Muscle of leg (tissue), 11 donors: ENCODE measurements around the gene FBXW5. TPM values are rescaled to one million over a fixed set of nuclear protein-coding genes. Genes with fewer than 3 reads are reported as not detected.

Experiments used
- DNase-seq: peaks from one replicate; pipeline ENCODE4 v3.0.0; 2013
- H3K27ac ChIP-seq: one replicate; pipeline ENCODE4 v1.5.1; 2013; ENCODE audit warnings: mild to moderate bottlenecking, low read length, control low read depth
- H3K27me3 ChIP-seq: one replicate; pipeline ENCODE4 v1.6.1; 2013; ENCODE audit warnings: low read length; ENCODE audit not compliant: control insufficient read depth, insufficient read depth
- H3K36me3 ChIP-seq: one replicate; pipeline ENCODE4 v1.6.1; 2013; ENCODE audit warnings: low read length; ENCODE audit not compliant: control insufficient read depth, insufficient read depth
- H3K4me1 ChIP-seq: one replicate; pipeline ENCODE4 v1.6.1; 2013; ENCODE audit warnings: low read length; ENCODE audit not compliant: control insufficient read depth, insufficient read depth
- H3K4me3 ChIP-seq: one replicate; pipeline ENCODE4 v1.5.1; 2013; ENCODE audit warnings: low read length, control low read depth
- H3K9me3 ChIP-seq: replicated peaks from 2 replicates; pipeline ENCODE4 v1.6.1; 2013; ENCODE audit warnings: low read depth, low read length; ENCODE audit not compliant: control insufficient read depth
- WGBS: methylation state at CpG from one replicate; pipeline ENCODE4 v1.1.5; 2013; ENCODE audit warnings: missing lambda C conversion rate; ENCODE audit not compliant: insufficient coverage; 5-methylcytosine and 5-hydroxymethylcytosine counted together
- polyA plus RNA-seq, 8 donors: library from polyadenylated mRNA; unstranded; fragments of 120-200 nt; gene quantifications; one replicate each; pipeline versions ENCODE4 v1.2.1 to v1.2.3, GENCODE V29; 2013; ENCODE audit warnings: inconsistent platforms in 1 of 8, low replicate concordance in 1 of 8; ENCODE audit not compliant: insufficient read length in 8 of 8, insufficient read depth in 1 of 8
- total RNA-seq: library from RNA; stranded (reverse); fragments of 120-200 nt; gene quantifications from one replicate; pipeline ENCODE4 v1.2.4, GENCODE V29; 2013

FBXW5 gene
- total and polyA plus RNA-seq, 9 donors = 39.9 to 54.8 (median 45.3) TPM

DNA sequence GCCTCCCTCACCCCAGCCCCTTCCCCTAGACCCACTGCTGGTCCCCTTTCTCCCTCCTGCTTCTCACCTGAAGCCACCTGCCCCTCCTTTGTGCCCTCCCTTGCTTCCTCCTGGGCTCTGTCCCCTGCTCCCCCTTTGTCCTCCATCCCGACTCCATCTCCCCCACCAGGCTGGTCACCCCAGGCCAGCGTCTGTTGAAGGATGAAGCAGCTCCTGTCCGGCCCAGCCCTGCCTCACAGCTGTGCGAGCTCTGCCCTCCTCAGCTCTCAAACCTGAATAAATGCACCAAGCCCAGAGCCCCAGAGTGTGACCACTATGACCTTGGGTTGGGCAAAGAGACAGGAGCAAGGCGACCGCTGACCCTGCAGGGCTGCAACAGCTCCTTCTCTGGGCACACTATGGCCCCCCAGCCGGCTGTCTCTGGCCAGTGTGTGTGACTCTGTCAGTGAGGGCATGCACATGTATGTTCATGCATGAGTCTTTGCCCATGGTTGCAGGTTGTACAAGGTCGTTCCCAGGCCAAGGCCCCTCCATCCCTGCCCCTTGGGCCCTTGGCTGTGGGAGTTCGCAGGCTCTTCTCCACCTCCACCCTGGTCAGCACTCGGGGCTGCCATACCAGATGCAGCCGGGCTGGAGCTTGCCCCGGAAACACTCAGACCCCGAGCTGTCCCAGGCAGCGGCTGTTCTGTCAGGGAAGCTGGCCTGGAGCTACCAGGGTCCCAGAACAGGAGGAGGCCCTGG is 10.8 kb upstream of the FBXW5 start:
- no peak overlapping the region for H3K27ac ChIP-seq
- WGBS = 72% methylated on average over 12 of the region's 14 CpGs
- no peaks in the 10 kb centered on the region for H3K9me3 ChIP-seq
- no peaks in the 10 kb centered on the region for H3K27me3 ChIP-seq
- H3K4me3 ChIP-seq = no peak overlapping the region
- no peaks in the 10 kb centered on the region for H3K36me3 ChIP-seq
- DNase-seq = no peak
- peaks cover 14% of the 10 kb centered on the region for H3K4me1 ChIP-seq

DNA sequence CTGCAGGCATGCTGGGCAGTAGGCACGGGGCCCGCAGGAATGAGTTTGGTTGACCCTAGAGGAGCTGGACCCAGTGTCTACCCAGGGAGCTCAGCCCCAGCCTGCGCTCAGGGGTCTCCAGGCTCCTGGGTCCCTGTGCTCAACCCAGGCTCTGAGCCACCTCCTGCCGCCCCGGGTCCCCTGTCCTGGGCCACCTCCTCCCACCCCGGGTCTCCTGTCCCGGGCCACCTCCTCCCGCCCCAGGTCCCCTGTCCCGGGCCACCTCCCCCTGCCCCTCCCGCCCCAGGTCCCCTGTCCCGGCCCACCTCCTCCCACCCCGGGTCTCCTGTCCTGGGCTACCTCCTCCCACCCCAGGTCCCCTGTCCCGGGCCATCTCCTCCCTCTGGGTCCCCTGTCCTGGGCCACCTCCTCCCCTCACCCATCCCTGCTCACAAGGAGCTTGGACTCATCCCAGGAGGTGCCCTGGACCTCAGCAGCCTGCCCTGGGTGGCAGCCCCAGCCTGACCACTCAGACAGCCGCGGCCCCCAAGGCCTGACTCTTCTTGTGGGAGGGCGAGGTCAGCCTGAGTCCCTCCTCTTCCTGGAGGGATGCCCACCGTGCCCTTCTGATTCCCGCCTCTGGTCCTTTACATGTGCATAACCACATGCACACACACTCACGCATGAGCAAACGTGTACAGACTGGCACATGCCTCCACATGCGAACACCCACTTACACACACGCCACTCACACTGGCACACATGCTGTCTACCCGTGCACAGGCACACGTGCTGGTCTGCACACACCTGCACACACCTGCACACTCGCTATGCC is 9.9 kb upstream of the FBXW5 start:
- Histone ChIP-seq H3K27me3 (no peaks in the 10 kb centered on the region), H3K4me3 (no peak overlapping the region), H3K27ac (no peak overlapping the region), H3K9me3 (no peaks in the 10 kb centered on the region), H3K36me3 (no peaks in the 10 kb centered on the region), H3K4me1 (peaks cover 17% of the 10 kb centered on the region)
- WGBS = 78% methylated on average over 15 of the region's 25 CpGs
- DNase-seq = no peak

GRCh38 chr9:136953771-136954269 is 9.3 kb upstream of the FBXW5 start:
- no peaks in the 10 kb centered on the region for H3K9me3 ChIP-seq
- 67% methylated on average over 19 of the region's 19 CpGs for WGBS

DNA sequence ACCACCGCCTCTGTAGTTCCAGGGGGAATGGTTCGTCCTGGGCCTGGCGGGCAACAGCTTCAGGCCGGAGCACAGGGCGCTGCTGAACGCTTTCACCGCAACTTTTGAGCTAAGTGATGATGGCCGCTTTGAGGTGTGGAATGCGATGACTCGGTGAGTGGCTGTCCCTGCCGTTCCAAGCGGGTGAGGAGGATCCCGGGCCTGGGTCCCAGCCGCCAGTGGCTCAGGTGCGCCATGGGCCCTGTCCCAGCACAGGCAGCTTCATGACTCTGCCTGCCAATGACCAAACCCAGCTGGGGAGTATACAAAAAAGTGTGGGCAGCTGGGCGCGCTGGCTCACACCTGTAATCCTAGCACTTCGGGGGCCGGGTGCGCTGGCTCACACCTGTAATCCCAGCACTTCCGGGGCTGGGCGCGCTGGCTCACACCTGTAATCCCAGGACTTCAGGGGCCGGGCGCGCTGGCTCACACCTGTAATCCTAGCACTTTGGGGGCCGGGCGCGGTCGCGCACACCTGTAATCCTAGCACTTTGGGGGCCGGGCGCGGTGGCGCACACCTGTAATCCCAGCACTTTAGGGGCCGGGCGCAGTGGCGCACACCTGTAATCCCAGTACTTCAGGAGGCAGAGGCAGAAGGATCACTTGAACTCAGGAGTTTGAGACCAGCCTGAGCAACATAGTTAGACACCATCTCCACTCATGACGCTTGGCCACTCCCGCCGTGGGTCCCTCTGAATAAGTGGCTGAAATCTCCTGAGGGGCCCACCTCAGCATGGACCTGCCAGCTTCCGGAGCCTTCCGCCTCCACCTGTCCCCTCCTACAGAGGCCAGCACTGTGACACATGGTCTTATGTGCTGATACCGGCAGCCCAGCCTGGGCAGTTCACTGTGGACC is 8.6 kb upstream of the FBXW5 start:
- no peak for DNase-seq
- Histone ChIP-seq H3K9me3 (no peaks in the 10 kb centered on the region), H3K27ac (no peak overlapping the region), H3K4me1 (peaks cover 21% of the 10 kb centered on the region), H3K4me3 (no peak overlapping the region), H3K36me3 (no peaks in the 10 kb centered on the region), H3K27me3 (no peaks in the 10 kb centered on the region)
- WGBS = 88% methylated on average over 32 of the region's 44 CpGs

More at GRCh38 chr9:136953771-136954269, 9.3 kb upstream of the FBXW5 start:
- Histone ChIP-seq H3K4me3 (no peak overlapping the region), H3K4me1 (peaks cover 20% of the 10 kb centered on the region), H3K36me3 (no peaks in the 10 kb centered on the region), H3K27ac (no peak overlapping the region), H3K27me3 (no peaks in the 10 kb centered on the region)
- DNase-seq = no peak

GRCh38 chr9:136952321-136952850 is 7.8 kb upstream of the FBXW5 start:
- no peak overlapping the region for H3K4me3 ChIP-seq
- peaks cover 28% of the 10 kb centered on the region for H3K4me1 ChIP-seq
- no peaks in the 10 kb centered on the region for H3K36me3 ChIP-seq
- no peaks in the 10 kb centered on the region for H3K27me3 ChIP-seq
- H3K9me3 ChIP-seq = no peaks in the 10 kb centered on the region
- WGBS = 37% methylated on average over 10 of the region's 15 CpGs
- no peak overlapping the region for H3K27ac ChIP-seq
- no peak for DNase-seq

DNA sequence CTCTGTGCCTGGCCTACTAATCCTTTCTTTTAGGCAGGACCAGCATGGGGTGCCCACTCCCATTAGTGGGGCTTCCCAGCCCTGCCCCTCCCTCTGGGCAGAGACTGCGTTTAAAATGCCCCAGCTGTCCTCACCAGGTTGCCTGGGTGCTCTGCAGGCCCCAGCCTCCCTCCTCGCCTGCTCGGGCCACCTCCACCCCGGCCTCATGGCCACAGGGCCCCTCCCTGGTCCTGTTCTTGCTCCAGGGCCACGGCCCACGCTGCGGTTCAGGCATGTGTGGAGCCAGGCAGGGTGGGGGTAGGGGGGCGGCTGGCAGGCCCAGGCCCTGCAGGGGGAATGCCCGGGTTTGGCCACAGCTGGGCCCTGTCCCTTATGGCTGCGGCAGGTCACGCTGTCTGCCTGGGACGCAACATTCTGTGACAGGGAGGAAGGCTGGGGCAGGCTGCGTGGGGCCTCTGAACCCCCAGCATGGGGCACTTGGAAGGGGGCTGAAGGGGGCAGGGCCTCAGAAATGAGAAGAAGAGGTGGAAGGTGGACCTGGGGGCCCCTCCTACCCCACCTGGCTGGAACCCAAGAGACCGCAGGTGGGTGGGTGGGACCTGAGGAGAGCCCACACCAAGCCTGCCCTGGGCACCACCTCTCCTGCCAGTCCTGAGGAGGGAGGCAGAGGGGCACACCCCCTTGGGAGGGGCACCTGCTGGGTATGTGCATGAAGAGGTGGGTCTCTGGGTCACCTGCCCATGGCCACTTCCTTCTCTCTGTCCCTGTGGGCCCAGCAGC is 7.2 kb upstream of the FBXW5 start, which contains the start of gene LCN12:
TSS of gene LCN12 (plus strand) at position 733 of the 780 bp plus-strand sequence. CDS start 55 bp downstream, outside the sequence.
- 78% methylated on average over 11 of the region's 14 CpGs for WGBS
- H3K4me3 ChIP-seq = no peak within 1 kb of the TSS
- H3K9me3 ChIP-seq = no peaks in the 10 kb centered on the region
- DNase-seq = no peak
- no peaks in the 10 kb centered on the region for H3K27me3 ChIP-seq
- no peak within 1 kb of the TSS for H3K27ac ChIP-seq
- no peaks in the 10 kb centered on the region for H3K36me3 ChIP-seq
- peaks cover 35% of the 10 kb centered on the region for H3K4me1 ChIP-seq

DNA sequence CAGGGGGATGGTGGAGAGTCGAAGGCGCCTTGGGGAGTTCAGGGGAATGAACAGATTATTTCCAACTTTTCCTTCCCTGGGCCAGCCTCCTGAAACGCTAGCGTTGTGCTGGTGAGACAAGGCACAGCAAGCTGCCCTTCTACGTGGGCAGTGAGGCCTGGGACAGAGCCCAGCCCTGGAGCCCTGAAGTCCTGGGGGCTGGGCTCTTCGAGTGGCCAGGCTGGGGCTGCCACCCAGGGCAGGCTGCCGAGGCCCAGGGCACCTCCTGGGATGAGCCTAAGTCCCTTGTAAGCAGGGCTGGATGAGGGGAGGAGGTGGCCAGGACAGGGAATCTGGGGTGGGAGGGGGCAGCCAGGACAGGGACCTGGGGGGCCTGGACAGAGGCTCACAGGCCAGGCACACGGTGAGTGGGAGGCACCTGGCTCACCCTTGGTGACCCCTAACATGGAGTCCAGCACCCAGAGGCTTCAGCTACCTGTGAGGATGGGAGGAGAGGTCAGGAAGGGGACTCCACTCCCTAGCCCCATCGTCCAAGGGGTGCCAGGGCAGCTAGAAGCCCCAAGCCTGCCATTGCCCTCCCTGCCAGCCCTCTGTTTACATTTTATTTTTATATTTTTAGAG is 6.2 kb upstream of the FBXW5 start:
- H3K4me1 ChIP-seq = peaks cover 45% of the 10 kb centered on the region
- no peaks in the 10 kb centered on the region for H3K9me3 ChIP-seq
- no peak for DNase-seq
- H3K4me3 ChIP-seq = peak overlapping the region; percentile 46
- no peaks in the 10 kb centered on the region for H3K27me3 ChIP-seq
- no peaks in the 10 kb centered on the region for H3K36me3 ChIP-seq
- H3K27ac ChIP-seq = no peak overlapping the region
- 29% methylated on average over 6 of the region's 9 CpGs for WGBS

DNA sequence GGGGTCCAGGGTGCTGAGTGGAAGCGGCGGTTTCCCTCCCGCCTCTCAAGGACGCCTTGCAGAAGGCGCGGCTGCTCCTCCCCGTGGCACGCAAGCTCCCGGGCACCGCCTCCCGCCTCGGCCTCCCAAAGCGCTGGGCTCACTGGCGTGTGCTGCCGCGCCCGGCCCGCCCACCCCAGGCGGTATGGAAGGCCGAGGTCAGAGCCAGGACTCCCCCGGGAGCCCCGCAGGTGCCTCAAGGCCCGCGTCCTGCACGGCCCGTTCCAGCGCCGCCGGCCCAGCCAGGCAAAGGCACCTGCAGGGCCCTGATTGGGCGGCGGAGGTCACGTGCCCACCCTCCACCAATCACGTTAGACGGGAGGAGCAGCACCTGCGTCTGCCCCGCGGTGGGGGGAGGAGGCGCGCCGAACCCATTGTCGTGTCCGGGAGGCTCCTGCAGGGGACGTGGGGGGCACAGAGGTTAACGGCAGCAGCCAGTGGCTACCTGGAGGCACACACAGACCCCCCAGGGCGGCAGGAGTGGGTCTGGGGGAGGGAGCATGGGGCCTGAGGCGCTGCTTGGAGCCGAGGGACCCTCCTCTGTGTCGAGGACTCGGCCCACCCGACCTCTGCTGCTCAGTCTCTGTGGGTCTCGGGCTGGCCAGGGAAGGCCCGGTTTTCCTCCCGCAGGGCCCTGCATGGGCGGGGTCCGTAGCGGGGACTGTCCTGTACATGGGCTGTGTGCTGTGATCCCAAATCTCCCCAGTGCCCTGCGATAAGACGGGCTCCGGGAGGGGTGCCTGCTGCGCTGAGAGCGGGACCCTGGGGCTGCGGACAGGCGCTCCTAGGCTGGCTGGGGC is 5.5 kb upstream of the FBXW5 start:
- H3K27ac ChIP-seq = no peak overlapping the region
- H3K27me3 ChIP-seq = no peaks in the 10 kb centered on the region
- peaks cover 49% of the 10 kb centered on the region for H3K4me1 ChIP-seq
- H3K4me3 ChIP-seq = peak overlapping the region; percentile 46
- H3K36me3 ChIP-seq = no peaks in the 10 kb centered on the region
- WGBS = 1% methylated on average over 46 of the region's 63 CpGs
- DNase-seq = peak; percentile 92
- H3K9me3 ChIP-seq = no peaks in the 10 kb centered on the region
